GM19372 (cell line): ENCODE measurements around the gene SLC6A14.

Experiments
- ATAC-seq: cut with Tn5 transposase; IDR thresholded peaks from one replicate; pipeline ENCODE4 v1.9.1; 2021; ENCODE audit warnings: mild to moderate bottlenecking, low read depth, moderate library complexity; ENCODE audit not compliant: unreplicated experiment

Gene SLC6A14

DNA sequence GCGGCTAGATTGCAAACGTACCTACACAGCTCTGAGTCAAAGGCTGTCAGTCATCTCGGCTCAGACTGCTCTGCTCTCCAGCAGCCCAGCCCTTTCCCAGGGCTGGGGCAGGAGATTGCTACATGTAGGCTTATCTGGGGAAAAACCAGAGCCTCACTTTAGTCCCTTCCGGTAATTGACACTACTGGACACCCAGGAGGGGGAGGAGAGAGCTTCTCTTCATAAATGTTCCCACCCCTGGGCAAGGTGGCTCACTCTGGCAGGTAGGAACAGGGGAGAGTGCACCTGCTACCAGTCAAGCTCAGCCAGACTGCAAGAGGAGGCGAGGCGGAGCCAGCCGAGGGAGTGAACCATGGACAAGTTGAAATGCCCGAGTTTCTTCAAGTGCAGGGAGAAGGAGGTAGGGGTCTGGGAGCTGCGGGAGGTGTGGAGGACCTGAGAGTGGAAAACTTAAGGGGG is at the start of gene SLC6A14:
SLC6A14 (plus strand) TSS at position 249 of the 459 bp plus-strand sequence; CDS start at position 353, 104 bp downstream.
- ATAC-seq = no peak

DNA sequence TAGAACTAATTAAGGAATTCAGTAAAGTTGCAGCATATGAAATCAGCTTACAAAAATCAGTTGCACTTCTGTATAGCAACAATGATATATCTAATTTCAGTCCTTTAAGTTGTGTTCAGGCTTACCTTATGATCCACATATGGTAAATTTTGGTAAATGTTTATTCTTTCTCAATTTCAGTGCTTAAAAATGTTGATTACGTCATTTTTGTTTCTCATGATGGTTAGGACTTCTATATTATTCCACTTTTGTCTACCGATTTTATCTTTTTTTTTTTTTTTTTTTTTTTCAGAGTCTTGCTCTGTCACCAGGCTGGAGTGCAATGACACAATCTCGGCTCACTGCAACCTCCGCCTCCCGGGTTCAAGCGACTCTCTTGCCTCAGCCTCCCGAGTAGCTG is 40.7 kb upstream of the SLC6A14 start:
- no peak for ATAC-seq

- no peak for ATAC-seq
Measured at GRCh38 chrX:116399681-116400080, 36.7 kb upstream of the SLC6A14 start.

GRCh38 chrX:116409219-116409618 is 27.2 kb upstream of the SLC6A14 start:
- ATAC-seq = no peak

DNA sequence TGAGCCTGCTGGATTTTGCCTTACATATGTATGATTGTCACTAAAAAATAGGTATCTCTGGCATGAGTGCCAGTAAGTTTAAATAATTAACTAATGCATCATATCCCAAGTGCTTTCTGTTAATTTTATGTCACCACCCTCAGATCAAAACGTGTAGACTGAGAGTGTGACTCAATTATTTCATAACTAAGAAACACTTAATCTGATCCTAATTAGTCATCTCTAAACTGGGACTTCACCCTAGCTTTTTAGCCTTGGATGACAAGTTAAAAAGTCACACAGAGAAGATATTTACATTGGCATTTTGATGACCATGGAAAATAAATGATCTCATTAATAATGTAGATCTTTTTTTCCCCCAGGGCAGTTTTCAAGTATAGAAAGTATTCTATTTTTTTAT is 23.1 kb upstream of the SLC6A14 start:
- no peak for ATAC-seq

DNA sequence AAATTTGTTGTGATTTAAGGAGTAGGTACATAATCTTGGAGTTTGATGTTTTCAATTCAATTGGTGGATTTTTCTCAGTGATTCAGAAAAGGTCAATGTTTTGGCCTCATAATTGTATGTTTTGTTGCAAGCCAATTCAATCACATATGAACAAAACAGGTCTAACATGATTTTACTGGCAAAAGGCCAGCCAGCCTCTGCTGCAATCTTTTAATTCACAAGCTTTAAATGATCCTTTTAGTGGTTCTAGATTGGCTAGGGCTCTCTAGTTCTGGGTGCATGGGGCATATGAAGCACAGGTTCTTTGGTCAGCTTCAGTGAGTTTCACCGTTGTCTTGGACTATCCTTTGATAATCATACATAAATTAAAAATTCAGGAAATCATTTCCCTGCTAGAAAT is 19.2 kb upstream of the SLC6A14 start:
- ATAC-seq = no peak

GRCh38 chrX:116417968-116418367 is 18.4 kb upstream of the SLC6A14 start:
- ATAC-seq = no peak

- no peak for ATAC-seq
Measured at GRCh38 chrX:116427978-116428377, 8.4 kb upstream of the SLC6A14 start.

DNA sequence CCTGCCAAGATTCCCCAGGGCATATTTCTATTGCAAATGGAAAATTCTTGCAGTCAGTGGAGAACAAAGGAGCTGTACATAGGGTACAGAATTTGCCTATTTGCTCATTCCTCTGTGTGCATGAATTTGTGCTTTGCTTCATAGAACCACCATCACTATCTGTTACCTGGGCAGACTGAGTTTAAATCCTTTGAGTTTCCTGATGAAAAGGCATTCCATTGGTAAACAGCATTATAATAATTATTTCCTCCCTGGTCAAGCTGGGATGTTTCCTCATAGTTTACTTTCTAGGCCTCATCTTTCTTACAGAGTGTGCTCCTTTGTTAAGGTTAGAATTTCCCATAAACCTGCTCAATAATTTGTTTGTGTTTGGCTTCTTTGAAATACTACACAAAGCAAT is 809 bp upstream of the SLC6A14 start:
- no peak for ATAC-seq

DNA sequence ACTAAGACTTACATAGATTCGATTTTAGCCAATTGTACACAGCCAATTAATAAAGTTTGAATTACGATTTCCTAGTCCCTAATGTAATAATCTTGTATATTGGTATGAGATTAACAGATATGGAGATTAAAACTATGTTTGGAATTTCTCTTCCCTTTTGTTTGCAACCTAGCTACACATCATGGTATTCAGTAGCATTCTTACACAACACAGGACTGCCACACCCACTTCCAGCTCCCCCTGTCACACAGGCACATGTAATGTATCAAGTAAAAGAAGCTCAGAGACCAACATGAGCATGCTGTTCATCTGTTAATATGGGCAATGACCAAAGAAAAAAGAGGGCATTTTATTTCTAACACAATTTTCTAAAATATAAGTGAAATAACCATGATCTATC is 12.8 kb downstream of the SLC6A14 start:
- no peak for ATAC-seq

DNA sequence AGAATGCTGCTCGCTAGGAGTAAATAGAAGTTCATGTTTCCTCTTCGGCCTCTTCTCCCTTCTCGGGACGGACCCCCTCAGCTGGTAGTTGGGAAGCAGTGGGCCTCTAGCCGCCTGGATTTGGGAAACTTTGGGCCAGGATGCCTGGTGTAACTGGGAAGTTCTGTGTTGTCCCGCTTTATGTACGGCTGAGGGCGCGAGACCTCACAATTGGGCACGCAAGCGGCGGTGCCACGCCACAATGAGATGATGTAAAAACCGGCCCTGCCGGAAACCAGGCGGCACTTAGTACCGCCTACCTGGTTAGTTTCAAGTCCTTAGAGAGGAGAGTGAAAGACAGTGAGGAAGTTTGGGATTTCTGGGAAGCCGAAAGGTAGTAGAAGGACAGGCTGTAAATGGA is 26.4 kb downstream of the SLC6A14 start, which contains the start of gene CT83:
CT83 (minus strand) TSS at position 155 of the 400 bp plus-strand sequence; CDS start at position 35, 120 bp downstream.
- ATAC-seq = no peak

GRCh38 chrX:116480059-116480458 is 43.7 kb downstream of the SLC6A14 start:
- ATAC-seq = no peak

GRCh38 chrX:116490104-116490503 is 53.7 kb downstream of the SLC6A14 start:
- ATAC-seq = no peak

- no peak for ATAC-seq
Measured at GRCh38 chrX:116493271-116493670, 56.9 kb downstream of the SLC6A14 start.

DNA sequence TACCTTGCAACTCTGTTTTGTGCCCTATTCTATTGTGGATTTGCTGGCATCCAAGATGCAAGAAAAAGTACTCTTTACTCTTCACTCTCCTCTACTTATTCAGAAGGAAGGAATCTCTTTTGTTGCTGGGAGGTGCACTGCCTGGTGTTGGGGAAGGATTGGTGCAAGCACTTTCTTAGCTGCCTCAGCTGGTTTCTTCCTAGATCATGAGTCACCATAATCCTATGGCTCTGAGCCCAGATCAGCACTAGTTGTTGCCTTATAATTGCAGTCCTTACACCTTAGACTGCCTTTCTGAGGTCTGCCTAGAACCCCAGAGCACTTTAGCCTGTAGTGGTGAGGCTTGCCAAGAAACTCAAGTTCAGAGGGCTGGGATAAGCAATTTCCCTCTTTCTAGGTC is 63.4 kb downstream of the SLC6A14 start:
- no peak for ATAC-seq
